ENCODE results near the gene TMUB1. TPM values are rescaled to one million over a fixed set of nuclear protein-coding genes. Genes with fewer than 3 reads are reported as not detected.

Gene TMUB1
- total and polyA plus RNA-seq, 9 of the 15 experiments (the other 6 are each of a cell fraction or from before 2014, with no cell fraction given), result 0.14 to 241 (median 74.1) TPM

DNA sequence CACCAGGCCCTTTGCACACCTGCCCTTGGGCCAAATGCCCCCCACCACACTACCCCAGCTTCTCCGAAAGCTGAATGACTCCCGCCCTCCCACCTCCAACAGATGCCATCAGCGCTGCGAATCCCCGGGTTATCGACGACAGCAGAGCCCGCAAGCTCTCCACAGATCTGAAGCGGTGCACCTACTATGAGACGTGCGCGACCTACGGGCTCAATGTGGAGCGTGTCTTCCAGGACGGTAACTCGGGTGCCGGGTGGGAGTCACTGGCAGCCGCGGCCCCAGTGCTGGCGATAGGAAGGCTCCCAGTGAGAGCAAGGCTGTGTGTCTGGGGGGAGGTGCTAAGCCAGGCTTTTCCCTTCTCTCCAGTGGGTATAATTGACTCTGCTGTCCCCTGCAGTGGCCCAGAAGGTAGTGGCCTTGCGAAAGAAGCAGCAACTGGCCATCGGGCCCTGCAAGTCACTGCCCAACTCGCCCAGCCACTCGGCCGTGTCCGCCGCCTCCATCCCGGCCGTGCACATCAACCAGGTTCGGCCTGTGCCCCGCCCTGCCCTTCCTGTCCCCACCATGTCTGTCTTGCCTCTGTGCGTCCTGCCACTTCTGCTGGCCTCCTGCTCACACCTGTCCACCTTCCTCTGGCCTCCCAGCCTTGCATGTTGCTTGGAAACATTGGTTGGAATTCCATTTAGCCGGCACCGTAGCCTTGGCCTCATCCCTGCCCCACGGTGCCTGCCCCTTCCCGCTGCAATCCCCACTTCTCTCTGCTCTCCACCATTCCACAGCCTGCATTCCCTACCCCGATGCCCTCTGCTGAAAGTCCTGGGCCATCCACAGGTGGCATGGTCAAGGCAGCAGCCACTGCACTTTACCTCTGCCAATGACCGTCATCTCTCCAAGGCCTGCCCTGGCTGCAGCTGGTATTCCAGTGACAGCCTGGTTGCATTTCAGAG is 35.1 kb upstream of the TMUB1 start:
- Histone ChIP-seq H3K9me3 (replicated peaks; ENCODE audit: control insufficient read depth, insufficient read depth, low read depth, low read length) (no peaks in the 10 kb centered on the region), H2AFZ (ENCODE audit: low read depth, low read length) (no peak overlapping the region), H3K27me3 (ENCODE audit: control insufficient read depth in 2 of 2, insufficient read depth in 2 of 2, low read length in 2 of 2) (no peaks in the 10 kb centered on the region), H3K4me1 (replicated peaks in 1 of 2; ENCODE audit: control insufficient read depth in 2 of 2, insufficient read depth in 2 of 2, low read length in 2 of 2) (peaks cover 10 to 59% of the 10 kb centered on the region in 2 experiments), H3K79me2 (ENCODE audit: control insufficient read depth, insufficient read depth, low read length) (peaks cover 26% of the 10 kb centered on the region), H3K27ac (ENCODE audit: extremely low read depth, low read depth, low read length) (no peak overlapping the region), H3K4me3 (no peak overlapping the region), H3K4me2 (ENCODE audit: insufficient read depth, low read length) (no peak overlapping the region), H3K9ac (ENCODE audit: insufficient read depth in 1 of 2, low read depth in 2 of 2, low read length in 2 of 2) (peak overlapping the region in 1 of 2 experiments; percentile 57; a peak in 2 of 4 replicates), H3K36me3 (ENCODE audit: control insufficient read depth, insufficient read depth, low read length) (peaks cover 88% of the 10 kb centered on the region; the same call in 2 of the 3 replicates), H4K20me1 (replicated peaks; ENCODE audit: control insufficient read depth, insufficient read depth, low read length) (peaks cover 33% of the 10 kb centered on the region), H3K9me1 (ENCODE audit: control insufficient read depth, insufficient read depth, low read length) (peaks cover 7% of the 10 kb centered on the region)
- intact Hi-C loops (cut with micrococcal nuclease), result no loop called here
- ChIA-PET POLR2A (interaction anchor here (1.2 kb wide), 2 partner anchors 20 to 149 kb away, joined by 3 read pairs; no protein-coding TSS in a partner anchor), CTCF (ENCODE audit: low intra/inter-chr PET ratio) (no interaction called here)
- ATAC-seq, result no peak
- WGBS (ENCODE audit: insufficient coverage, low coverage, missing lambda C conversion rate), result 94% methylated on average over 36 of the region's 38 CpGs
- TF ChIP-seq POLR2G (IDR thresholded peaks at IDR 0.05; ENCODE audit: low read depth, low read length) (0 out of 2 replicates have a peak, but pooled peaks have one; percentile 14), ZNF507 (tag; conservative IDR thresholded peaks at IDR 0.05) (no peak), RBM22 (IDR thresholded peaks at IDR 0.05; ENCODE audit: low read depth, low read length, poor library complexity, severe bottlenecking) (peak; percentile 34), EP400 (IDR thresholded peaks at IDR 0.05) (no peak)
- TF ChIP-seq, protein P1, sequence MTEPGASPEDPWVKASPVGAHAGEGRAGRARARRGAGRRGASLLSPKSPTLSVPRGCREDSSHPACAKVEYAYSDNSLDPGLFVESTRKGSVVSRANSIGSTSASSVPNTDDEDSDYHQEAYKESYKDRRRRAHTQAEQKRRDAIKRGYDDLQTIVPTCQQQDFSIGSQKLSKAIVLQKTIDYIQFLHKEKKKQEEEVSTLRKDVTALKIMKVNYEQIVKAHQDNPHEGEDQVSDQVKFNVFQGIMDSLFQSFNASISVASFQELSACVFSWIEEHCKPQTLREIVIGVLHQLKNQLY (CRISPR knock-in tag; conservative IDR thresholded peaks at IDR 0.05), result 0 out of 4 replicates have a peak, but pooled peaks of 1 of the 2 experiments have one; percentile 77
- TF ChIP-seq, protein P2, sequence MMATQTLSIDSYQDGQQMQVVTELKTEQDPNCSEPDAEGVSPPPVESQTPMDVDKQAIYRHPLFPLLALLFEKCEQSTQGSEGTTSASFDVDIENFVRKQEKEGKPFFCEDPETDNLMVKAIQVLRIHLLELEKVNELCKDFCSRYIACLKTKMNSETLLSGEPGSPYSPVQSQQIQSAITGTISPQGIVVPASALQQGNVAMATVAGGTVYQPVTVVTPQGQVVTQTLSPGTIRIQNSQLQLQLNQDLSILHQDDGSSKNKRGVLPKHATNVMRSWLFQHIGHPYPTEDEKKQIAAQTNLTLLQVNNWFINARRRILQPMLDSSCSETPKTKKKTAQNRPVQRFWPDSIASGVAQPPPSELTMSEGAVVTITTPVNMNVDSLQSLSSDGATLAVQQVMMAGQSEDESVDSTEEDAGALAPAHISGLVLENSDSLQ (IDR thresholded peaks at IDR 0.05), result no peak
- no TSS peak for BruUV-seq (replicated peaks)
- FAIRE-seq, result no peak
- no peak for DNase-seq (ENCODE audit: extremely low read depth in 1 of 4, low spot score in 3 of 4)
- in situ Hi-C loops (cut with MboI), result no loop called here

Data from K562 (cell line).